Epithelial cell of esophagus (primary cell): ENCODE measurements around the gene PAGR1.

Source experiments
- DNase-seq: peaks from one replicate; pipeline ENCODE4 v3.0.0; 2010; ENCODE audit warnings: low read depth
- H3K4me3 ChIP-seq: 2 replicates; pipeline ENCODE4 v1.5.1; 2011; ENCODE audit warnings: mild to moderate bottlenecking, low read length, control low read depth
- CTCF ChIP-seq: IDR thresholded peaks from 2 replicates; pipeline ENCODE4 v1.5.1; 2011; ENCODE audit warnings: low read depth, mild to moderate bottlenecking, low read length, control low read depth, inconsistent platforms; ENCODE audit not compliant: insufficient read depth; ENCODE audit errors: missing control alignments

Gene PAGR1

GRCh38 chr16:29834079-29834478 lies 18.1 kb downstream of the PAGR1 start:
- DNase-seq, result no peak
- no peak overlapping the region for H3K4me3 ChIP-seq
- no peak for TF ChIP-seq CTCF

- DNase-seq, result no peak
- no peak overlapping the region for H3K4me3 ChIP-seq
- TF ChIP-seq CTCF, result no peak
Measured at GRCh38 chr16:29835926-29836325, 20.0 kb downstream of the PAGR1 start.

- H3K4me3 ChIP-seq, result no peak overlapping the region
- no peak for TF ChIP-seq CTCF
- DNase-seq, result no peak
Measured at GRCh38 chr16:29836623-29837022, 20.7 kb downstream of the PAGR1 start.

- H3K4me3 ChIP-seq, result no peak overlapping the region
- TF ChIP-seq CTCF, result no peak
- no peak for DNase-seq
Measured at GRCh38 chr16:29837841-29838240, 21.9 kb downstream of the PAGR1 start.

GRCh38 chr16:29839822-29840221 lies 23.9 kb downstream of the PAGR1 start:
- no peak for TF ChIP-seq CTCF
- no peak overlapping the region for H3K4me3 ChIP-seq
- no peak for DNase-seq

- DNase-seq, result no peak
- no peak overlapping the region for H3K4me3 ChIP-seq
- no peak for TF ChIP-seq CTCF
Measured at GRCh38 chr16:29840240-29840639, 24.3 kb downstream of the PAGR1 start.

- DNase-seq, result no peak
- TF ChIP-seq CTCF, result no peak
- H3K4me3 ChIP-seq, result no peak overlapping the region
Measured at GRCh38 chr16:29841631-29842030, 25.7 kb downstream of the PAGR1 start.
